Activated naive CD8-positive, alpha-beta T cell treated with anti-CD3 and anti-CD28 coated beads for 36 hours (primary cell): Measurements from ENCODE around the gene LGALS9. TPM values are rescaled to one million over a fixed set of nuclear protein-coding genes. Genes with fewer than 3 reads are reported as not detected.
"Not testable (repeated sequence)": the region's sequence is repeated elsewhere in the genome, so short reads cannot be mapped to it uniquely, and the experiment has no call there.

Source experiments
- DNase-seq: peaks from one replicate; pipeline ENCODE4 v3.0.0; 2021
- H3K27ac Mint-ChIP-seq: one replicate; pipeline ENCODE4 v1.8.0; 2022; ENCODE audit warnings: mild to moderate bottlenecking, moderate library complexity, mixed read lengths
- H3K27me3 Mint-ChIP-seq: one replicate; pipeline ENCODE4 v1.8.0; 2022; ENCODE audit warnings: mild to moderate bottlenecking, mixed read lengths
- H3K36me3 Mint-ChIP-seq: one replicate; pipeline ENCODE4 v1.8.0; 2021; ENCODE audit warnings: mild to moderate bottlenecking, mixed read lengths
- H3K4me1 Mint-ChIP-seq: one replicate; pipeline ENCODE4 v1.8.0; 2021; ENCODE audit warnings: mixed read lengths
- H3K4me3 Mint-ChIP-seq: one replicate; pipeline ENCODE4 v1.8.0; 2022; ENCODE audit warnings: mild to moderate bottlenecking, moderate library complexity, mixed read lengths
- H3K9me3 Mint-ChIP-seq: one replicate; pipeline ENCODE4 v1.8.0; 2022; ENCODE audit warnings: mixed read lengths
- total RNA-seq, 2 experiments: library from RNA; stranded (reverse); gene quantifications; one replicate each; pipeline ENCODE4 v1.2.3, GENCODE V29; 2021

Gene LGALS9
- total RNA-seq, 2 experiments from 2014 or later: 25.1 to 25.3 TPM

DNA sequence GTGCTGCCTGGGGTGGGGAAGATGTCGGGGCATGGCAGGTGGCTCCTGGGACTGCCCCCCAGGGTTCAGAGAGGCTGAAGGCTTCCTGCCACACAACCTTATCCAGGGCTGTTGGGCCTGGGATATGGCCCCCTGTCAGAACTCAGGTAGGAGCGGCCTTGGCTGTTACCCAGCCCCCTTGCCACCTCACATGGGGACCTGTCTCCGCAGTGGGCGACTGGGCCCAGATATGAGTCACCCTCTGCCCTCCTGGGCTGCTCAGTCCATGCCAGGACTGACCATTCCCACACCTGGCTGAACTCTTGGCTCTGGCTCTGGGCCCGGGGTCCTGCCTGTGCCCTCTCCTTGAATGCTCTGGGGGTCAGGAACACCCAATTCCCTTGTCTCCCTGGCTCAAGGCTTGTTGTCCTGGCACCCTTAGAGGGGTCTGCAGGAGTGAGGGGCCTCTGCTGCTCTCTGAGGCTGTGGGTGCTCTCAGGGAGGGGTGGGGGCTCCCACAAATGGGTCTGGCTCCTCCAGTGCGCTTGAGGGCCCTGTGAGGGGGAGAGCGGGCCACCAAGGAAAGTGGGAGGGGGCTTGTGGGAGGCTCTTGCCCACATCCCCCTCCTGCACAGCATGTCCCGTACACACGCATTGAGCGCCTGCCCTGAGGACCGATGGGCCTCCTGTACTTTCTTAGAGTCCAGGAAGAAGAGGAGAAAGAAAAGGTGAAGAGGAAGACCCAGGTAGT, 36.0 kb downstream of the LGALS9 start:
- Mint-ChIP-seq H3K4me3 (no peak overlapping the region), H3K4me1 (no peaks in the 10 kb centered on the region), H3K27me3 (no peaks in the 10 kb centered on the region), H3K36me3 (no peaks in the 10 kb centered on the region), H3K9me3 (no peaks in the 10 kb centered on the region), H3K27ac (no peak overlapping the region)
- DNase-seq: no peak

DNA sequence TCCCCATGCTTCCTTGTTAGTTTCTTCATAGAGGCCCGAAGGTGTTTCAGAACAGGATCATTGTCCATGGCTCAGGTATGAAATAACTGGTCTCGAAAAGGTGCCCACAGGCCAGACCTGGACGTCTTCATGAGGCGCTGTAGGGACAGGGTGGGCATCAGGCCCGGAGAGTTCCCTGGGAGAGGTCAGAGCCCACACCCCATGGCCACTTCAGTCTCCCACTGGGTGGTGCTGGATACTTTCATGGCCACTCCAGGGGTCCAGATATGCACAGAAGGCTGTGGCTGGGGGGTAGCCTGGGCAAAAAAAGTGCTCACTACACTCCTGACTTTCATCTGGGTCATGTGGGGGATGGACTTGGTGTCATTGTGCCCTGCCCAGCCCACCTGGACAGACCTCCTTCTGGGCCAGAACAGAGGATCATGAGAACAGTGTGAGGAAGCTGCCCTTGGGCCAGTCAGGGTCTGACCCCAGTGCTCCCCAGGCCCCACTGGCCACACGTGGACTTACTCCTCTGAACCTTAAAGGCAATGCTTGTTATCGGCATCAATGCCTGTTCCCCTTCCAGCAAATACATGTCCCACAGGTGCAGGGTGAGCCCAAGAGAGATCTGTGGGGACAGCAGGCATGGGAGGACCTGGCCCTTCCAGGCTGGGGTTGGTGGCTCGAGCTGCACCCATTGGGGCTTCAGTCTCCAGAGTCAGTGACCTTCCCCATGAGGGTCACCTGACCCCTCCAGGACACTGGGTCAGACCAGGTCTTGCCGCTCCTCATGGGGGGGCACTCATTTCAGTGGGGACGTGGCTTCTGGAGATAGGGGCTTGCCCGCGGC, 36.9 kb downstream of the LGALS9 start:
- no peaks in the 10 kb centered on the region for H3K9me3 Mint-ChIP-seq
- DNase-seq: no peak
- H3K36me3 Mint-ChIP-seq: no peaks in the 10 kb centered on the region
- H3K27ac Mint-ChIP-seq: no peak overlapping the region
- H3K4me3 Mint-ChIP-seq: no peak overlapping the region
- H3K4me1 Mint-ChIP-seq: no peaks in the 10 kb centered on the region
- no peaks in the 10 kb centered on the region for H3K27me3 Mint-ChIP-seq

DNA sequence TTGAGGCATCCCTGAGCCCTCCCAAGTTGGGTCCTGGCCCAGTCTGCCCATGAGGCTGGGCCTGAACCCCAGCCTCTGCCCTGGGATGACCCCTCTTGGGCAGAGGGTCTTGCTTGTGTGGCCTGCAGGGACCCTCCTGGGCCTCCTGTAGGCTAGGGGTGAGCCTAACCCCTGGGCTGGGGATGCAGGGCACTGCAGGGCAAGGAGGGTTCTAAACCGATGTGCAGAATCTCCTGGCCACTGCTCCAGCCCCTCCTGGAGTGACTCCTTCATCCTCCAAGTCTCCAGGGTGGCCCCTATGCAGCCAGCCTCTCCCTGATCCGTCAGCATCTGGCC, 37.5 kb downstream of the LGALS9 start:
- Mint-ChIP-seq H3K36me3 (no peaks in the 10 kb centered on the region), H3K9me3 (no peaks in the 10 kb centered on the region), H3K4me3 (no peak overlapping the region), H3K4me1 (no peaks in the 10 kb centered on the region), H3K27ac (no peak overlapping the region), H3K27me3 (no peaks in the 10 kb centered on the region)
- no peak for DNase-seq

DNA sequence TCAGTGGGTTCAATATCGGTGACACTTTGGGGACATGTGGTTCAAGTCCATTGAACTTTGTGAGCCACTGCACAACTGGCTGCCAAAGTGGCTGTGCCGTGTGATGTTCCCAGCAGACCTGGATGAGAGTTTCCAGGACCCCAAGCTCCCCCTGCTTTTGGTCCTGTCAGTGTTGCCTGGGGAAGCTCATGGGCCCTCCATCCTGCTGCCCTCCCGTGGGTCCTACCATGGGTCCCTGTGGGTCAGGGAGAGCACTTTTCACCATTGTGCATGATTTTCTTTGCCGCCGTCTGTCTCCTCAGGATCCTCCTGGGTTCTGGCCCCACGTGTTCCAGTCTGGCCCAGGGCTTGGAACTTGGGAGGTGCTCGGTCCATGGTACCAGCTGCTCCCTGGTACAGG, 38.1 kb downstream of the LGALS9 start:
- Mint-ChIP-seq H3K36me3 (no peaks in the 10 kb centered on the region), H3K27ac (no peak overlapping the region), H3K27me3 (no peaks in the 10 kb centered on the region), H3K4me1 (no peaks in the 10 kb centered on the region), H3K4me3 (no peak overlapping the region), H3K9me3 (no peaks in the 10 kb centered on the region)
- no peak for DNase-seq

DNA sequence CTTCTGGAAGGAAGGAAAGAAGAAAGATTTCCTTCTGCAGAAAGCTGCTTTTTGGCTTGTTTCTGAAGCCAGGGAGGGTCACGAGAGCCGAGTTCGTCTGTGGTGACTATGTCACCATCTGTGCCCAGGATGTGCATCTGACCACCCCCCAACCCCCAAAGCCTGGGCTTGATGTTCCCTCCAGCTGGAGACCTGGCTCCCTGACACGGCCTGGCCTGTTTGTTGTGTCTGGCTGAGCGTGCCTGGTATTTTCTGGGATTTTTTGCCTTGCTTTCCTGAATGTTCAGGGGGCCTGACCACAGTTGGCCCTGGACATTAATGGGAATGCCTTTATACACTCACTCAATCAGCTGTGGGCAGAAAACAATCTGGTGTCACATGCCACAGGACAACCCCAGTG, 38.9 kb downstream of the LGALS9 start:
- no peaks in the 10 kb centered on the region for H3K27me3 Mint-ChIP-seq
- no peaks in the 10 kb centered on the region for H3K9me3 Mint-ChIP-seq
- H3K4me3 Mint-ChIP-seq: no peak overlapping the region
- no peak for DNase-seq
- H3K27ac Mint-ChIP-seq: no peak overlapping the region
- H3K4me1 Mint-ChIP-seq: no peaks in the 10 kb centered on the region
- no peaks in the 10 kb centered on the region for H3K36me3 Mint-ChIP-seq

DNA sequence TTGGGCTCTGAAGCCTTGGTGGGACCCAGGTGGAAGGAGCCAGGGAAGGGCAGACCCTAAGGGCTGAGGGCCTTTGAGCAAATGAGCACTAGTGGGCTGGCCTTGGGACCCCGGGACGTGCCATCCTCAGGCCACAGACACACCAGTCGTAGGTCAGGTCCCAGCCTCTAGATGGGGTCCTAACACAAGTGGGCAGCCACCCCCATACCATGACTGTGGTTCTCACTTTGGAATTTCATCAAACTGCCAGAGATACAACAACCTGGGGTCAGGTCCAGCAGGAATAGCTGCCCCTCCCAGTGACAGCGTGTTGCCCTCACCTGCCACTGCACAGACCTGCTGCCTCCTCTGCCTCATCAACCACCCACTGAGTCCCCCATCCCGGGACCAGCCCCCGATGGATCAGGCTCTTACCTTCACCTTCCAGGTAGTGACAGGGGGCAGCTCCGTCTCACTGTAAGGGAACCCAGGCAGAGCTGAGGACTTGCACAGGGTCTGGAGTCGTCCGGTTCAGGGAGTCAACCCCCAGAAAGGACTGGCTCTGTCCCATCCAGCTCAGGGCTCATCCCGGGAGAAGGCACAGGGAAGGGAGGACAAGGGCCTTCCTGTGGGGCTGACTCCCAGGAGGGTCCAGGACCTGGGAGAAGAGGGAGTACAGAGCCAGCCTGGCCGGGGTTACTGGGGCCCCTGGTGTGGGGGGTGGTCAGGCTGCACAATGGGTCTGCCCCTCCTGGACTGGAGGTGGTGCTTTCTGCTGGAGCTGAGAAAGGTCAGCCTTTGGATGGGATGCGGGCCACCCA, 40.0 kb downstream of the LGALS9 start:
- no peak for DNase-seq
- Mint-ChIP-seq H3K36me3 (no peaks in the 10 kb centered on the region), H3K27ac (no peak overlapping the region), H3K9me3 (no peaks in the 10 kb centered on the region), H3K27me3 (no peaks in the 10 kb centered on the region), H3K4me3 (no peak overlapping the region), H3K4me1 (no peaks in the 10 kb centered on the region)

DNA sequence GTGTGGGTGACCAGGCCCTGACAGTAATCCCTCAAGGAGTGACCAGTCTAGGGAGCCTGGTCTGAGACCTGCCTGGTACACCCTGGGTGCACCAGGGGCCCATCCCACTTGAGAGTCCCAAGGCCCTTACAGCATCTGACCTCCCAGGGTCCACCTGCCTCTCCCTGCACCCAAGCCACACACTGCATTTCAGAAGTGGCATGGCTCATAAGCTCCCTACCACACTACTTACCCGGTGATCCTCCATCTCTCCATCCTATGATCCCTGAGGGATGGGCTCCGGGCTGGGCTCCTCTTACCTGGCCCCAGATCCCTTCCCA, 40.6 kb downstream of the LGALS9 start:
- Mint-ChIP-seq H3K9me3 (no peaks in the 10 kb centered on the region), H3K27me3 (no peaks in the 10 kb centered on the region), H3K4me1 (no peaks in the 10 kb centered on the region), H3K27ac (no peak overlapping the region), H3K4me3 (no peak overlapping the region), H3K36me3 (no peaks in the 10 kb centered on the region)
- DNase-seq: no peak

DNA sequence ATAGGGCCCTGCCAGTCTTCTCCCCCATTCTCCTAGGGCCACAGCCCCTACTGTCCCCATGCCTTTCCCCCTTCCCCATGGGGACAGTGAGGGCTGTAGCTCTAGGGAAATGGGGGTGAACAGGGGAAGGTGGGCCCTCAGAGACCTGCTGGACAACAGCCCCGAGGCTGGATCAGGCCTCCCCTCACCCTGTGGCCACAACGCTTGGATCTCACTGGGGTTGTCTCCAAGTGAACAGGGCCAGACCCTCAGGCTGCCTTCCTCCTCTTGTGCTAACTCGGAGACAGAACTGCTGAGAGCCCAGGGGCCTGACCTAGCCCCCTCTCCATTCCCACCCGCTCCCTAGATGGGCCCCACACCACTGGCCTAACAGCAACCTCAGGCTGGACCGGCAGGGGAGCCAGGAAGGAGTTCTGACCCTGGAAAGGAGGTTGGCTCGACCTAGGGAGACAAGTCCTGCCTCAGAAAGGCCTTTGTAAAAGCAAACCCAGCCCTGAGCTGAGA, 41.0 kb downstream of the LGALS9 start:
- not testable (repeated sequence) for DNase-seq, H3K9me3 Mint-ChIP-seq, H3K27me3 Mint-ChIP-seq, H3K4me1 Mint-ChIP-seq, H3K4me3 Mint-ChIP-seq, H3K27ac Mint-ChIP-seq, H3K36me3 Mint-ChIP-seq

DNA sequence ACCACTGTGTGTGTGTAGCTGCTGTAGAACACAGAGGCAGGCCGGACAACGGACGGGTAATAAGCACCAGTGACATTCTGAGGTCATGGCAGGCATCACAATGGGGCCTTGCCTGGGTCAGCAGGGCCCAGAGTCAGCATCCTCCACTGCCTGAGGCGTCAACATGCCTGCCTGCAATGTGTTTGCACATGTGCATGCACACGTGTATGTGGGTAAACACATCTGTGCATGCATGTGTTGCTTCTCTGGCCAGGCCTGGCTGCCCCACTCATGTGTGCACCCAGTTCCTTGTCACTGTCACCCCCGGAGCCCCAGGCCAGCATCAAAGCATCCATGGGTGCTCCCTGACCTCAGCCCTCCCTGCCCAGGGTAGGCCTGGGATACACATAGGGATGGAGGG, 43.3 kb downstream of the LGALS9 start:
- Mint-ChIP-seq H3K27me3 (peaks cover 6% of the 10 kb centered on the region), H3K36me3 (no peaks in the 10 kb centered on the region), H3K27ac (no peak overlapping the region), H3K4me3 (no peak overlapping the region), H3K4me1 (no peaks in the 10 kb centered on the region), H3K9me3 (no peaks in the 10 kb centered on the region)
- DNase-seq: no peak

DNA sequence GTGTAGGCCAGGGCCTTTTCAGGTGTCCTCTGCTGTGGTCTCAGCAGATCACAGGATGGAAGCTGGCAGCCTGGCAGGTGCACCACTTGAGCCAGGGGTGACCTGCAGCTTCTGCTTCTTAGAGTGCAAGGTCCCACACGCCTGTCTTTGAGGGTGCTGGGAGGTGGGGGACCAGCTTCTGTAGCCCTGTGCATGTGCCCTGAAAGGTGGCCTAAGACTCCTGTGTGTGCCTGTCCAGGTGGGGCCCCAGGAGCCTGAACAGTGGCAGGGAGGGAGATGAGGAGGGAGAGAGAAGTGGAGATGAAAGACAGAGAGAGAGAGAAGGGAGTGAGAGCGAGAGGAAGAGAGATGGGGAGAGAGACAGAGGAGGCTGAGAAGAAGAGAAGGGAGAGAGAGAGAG, 46.2 kb downstream of the LGALS9 start:
- no peaks in the 10 kb centered on the region for H3K4me1 Mint-ChIP-seq
- H3K27me3 Mint-ChIP-seq: peaks cover 17% of the 10 kb centered on the region
- H3K9me3 Mint-ChIP-seq: no peaks in the 10 kb centered on the region
- H3K27ac Mint-ChIP-seq: no peak overlapping the region
- H3K36me3 Mint-ChIP-seq: no peaks in the 10 kb centered on the region
- DNase-seq: no peak
- no peak overlapping the region for H3K4me3 Mint-ChIP-seq

DNA sequence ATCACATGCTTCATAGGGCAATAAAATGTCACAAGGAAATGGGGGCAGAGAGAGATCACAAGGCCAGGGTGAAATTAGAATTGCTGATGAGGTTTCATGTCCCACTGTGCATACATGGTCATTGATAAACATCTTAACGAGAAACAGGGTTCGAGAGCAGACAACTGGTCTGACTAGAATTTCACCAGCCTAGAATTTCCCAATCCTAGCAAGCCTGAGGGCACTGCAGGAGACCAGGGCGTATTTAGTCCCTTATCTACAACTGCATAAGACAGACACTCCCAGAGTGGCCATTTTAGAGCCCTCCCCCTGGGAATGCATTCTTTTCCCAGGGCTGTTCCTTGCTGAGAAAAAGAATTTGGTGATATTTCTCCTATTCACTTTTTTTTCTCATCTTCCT, 55.3 kb downstream of the LGALS9 start:
- Mint-ChIP-seq H3K27me3 (peaks cover 18% of the 10 kb centered on the region), H3K9me3 (peaks cover 15% of the 10 kb centered on the region)
- not testable (repeated sequence) for H3K4me3 Mint-ChIP-seq, H3K4me1 Mint-ChIP-seq, DNase-seq, H3K36me3 Mint-ChIP-seq, H3K27ac Mint-ChIP-seq

DNA sequence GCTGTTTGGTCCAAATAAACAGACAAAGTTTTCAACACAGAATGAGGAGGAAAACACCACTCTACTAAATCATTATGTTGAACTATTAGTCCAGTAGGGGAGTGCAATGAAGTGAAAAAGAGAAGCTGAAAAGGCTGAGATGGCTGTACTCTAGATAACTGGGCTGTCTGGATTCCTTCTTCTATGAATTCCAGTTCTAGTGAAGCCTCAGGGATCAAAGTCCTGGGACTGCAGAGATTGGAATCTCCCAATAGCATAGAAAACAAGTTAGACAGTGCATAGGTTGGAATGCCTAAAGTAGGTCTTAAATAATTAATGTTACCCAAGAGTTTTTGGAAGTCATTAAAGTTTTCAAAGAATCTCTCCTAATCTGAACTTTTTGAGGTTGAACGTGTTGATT, 59.9 kb downstream of the LGALS9 start:
- Mint-ChIP-seq H3K4me3 (no peak overlapping the region), H3K36me3 (peaks cover 5% of the 10 kb centered on the region), H3K4me1 (no peaks in the 10 kb centered on the region), H3K27ac (no peak overlapping the region), H3K9me3 (peaks cover 24% of the 10 kb centered on the region), H3K27me3 (peaks cover 3% of the 10 kb centered on the region)
- DNase-seq: no peak

DNA sequence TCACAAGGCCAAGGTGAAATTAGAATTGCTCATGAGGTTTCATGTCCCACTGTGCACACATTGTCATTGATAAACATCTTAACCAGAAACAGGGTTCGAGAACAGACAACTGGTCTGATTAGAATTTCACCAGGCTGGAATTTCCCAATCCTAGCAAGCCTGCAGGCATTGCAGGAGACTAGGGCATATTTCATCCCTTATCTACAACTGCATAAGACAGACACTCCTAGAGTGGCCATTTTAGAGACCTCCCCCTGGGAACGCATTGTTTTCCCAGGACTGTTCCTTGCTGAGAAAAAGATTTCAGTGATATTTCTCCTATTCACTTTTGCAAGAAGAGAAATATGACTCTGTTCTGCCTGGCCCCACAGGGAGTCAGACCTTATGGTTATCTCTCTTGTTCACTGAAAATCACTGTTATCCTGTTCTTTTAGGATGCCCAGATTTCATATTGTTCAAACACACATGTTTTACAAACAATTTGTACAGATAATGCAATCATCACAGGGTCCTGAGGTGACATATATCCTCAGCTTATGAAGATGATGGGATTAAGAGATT, 64.3 kb downstream of the LGALS9 start:
- not testable (repeated sequence) for H3K27ac Mint-ChIP-seq, H3K27me3 Mint-ChIP-seq, H3K4me3 Mint-ChIP-seq, H3K36me3 Mint-ChIP-seq, H3K4me1 Mint-ChIP-seq, DNase-seq
- H3K9me3 Mint-ChIP-seq: peaks cover 24% of the 10 kb centered on the region
